ENCODE data around the gene MYRIP. TPM values are rescaled to one million over a fixed set of nuclear protein-coding genes. Genes with fewer than 3 reads are reported as not detected.

The MYRIP gene
- total and polyA plus RNA-seq, 2 of the 4 experiments (the other 2 are of a cell fraction), result not detected

- no peaks in the 10 kb centered on the region for H4K20me1 ChIP-seq (ENCODE audit: insufficient read depth, low read length)
- no peak overlapping the region for H2BK15ac ChIP-seq (ENCODE audit: low read depth, low read length)
- H3K27me3 ChIP-seq (ENCODE audit: control insufficient read depth, insufficient read depth, low read length), result no peaks in the 10 kb centered on the region
- H2BK5ac ChIP-seq (ENCODE audit: low read depth, low read length, poor library complexity, severe bottlenecking), result no peak overlapping the region
- H3K14ac ChIP-seq (replicated peaks; ENCODE audit: low read depth, low read length), result no peak overlapping the region
- H2BK120ac ChIP-seq (ENCODE audit: low read depth, low read length), result no peak overlapping the region
- H3K9me1 ChIP-seq (ENCODE audit: insufficient read depth, low read length), result no peaks in the 10 kb centered on the region
- H3K4ac ChIP-seq (ENCODE audit: low read depth, low read length), result no peak overlapping the region
- H4K91ac ChIP-seq (ENCODE audit: insufficient read depth, low read depth, low read length), result no peak overlapping the region
- BruUV-seq (replicated peaks), result no TSS peak
- dilution Hi-C loops (cut with HindIII; ENCODE audit: low sequenced_read_pairs, unreplicated experiment), result no loop called here
- WGBS, 2 experiments (ENCODE audit: extremely low coverage in 2 of 2, insufficient read length in 1 of 2), result no CpG with 5 or more reads among the region's 3 CpGs
- no peaks in the 10 kb centered on the region for H3K79me1 ChIP-seq (ENCODE audit: low read depth in 1 of 2, low read length in 2 of 2)
- no peak overlapping the region for H2AK9ac ChIP-seq (replicated peaks; ENCODE audit: low read depth, low read length, poor library complexity)
- no peak overlapping the region for H4K5ac ChIP-seq (ENCODE audit: low read depth, low read length)
- no peak overlapping the region for H3K18ac ChIP-seq (ENCODE audit: low read depth, low read length)
- no peak overlapping the region for H3K23ac ChIP-seq (ENCODE audit: low read depth, low read length)
- ATAC-seq (ENCODE audit: low read depth) (no peak), DNase-seq (no peak)
- H4K8ac ChIP-seq (ENCODE audit: low read depth in 2 of 2, low read length in 2 of 2), result no peak overlapping the region
- H3K4me3 ChIP-seq (ENCODE audit: insufficient read depth, low read depth, low read length), result no peak overlapping the region
- intact Hi-C loops (cut with micrococcal nuclease), result no loop called here
- no peak overlapping the region for H2AK5ac ChIP-seq (ENCODE audit: low read depth, low read length)
- no peak overlapping the region for H3K4me2 ChIP-seq (ENCODE audit: low read depth, low read length)
- H3K27ac ChIP-seq (ENCODE audit: insufficient read depth, low read length), result no peak overlapping the region
- no peak overlapping the region for H2AFZ ChIP-seq (replicated peaks; ENCODE audit: low read length, poor library complexity)
- H2BK20ac ChIP-seq (ENCODE audit: low read depth, low read length), result no peak overlapping the region
- ChIA-PET POLR2A (ENCODE audit: unreplicated experiment) (no interaction called here), CTCF (no interaction called here)
- TF ChIP-seq BHLHE40 (IDR thresholded peaks at IDR 0.05; ENCODE audit: low read depth, low read length) (no peak), SMC3 (IDR thresholded peaks at IDR 0.05; ENCODE audit: low read depth, low read length) (no peak), MXI1 (IDR thresholded peaks at IDR 0.05; ENCODE audit: borderline replicate concordance, low read depth, low read length) (no peak), RFX5 (IDR thresholded peaks at IDR 0.05; ENCODE audit: low read depth, low read length) (no peak), USF2 (IDR thresholded peaks at IDR 0.05; ENCODE audit: low read depth, low read length) (no peak), RCOR1 (IDR thresholded peaks at IDR 0.05; ENCODE audit: insufficient replicate concordance, low read length) (no peak), MAZ (IDR thresholded peaks at IDR 0.05; ENCODE audit: borderline replicate concordance, low read depth, low read length) (no peak), POLR2A (IDR thresholded peaks at IDR 0.05; ENCODE audit: low read depth, low read length) (no peak), RAD21 (IDR thresholded peaks at IDR 0.05; ENCODE audit: low read length) (no peak), CEBPB (IDR thresholded peaks at IDR 0.05; ENCODE audit: low read depth, low read length) (no peak), MAFK (IDR thresholded peaks at IDR 0.05; ENCODE audit: low read depth, low read length) (no peak), ELK1 (IDR thresholded peaks at IDR 0.05; ENCODE audit: borderline replicate concordance, low read depth, low read length) (no peak), NFE2L2 (IDR thresholded peaks at IDR 0.05; ENCODE audit: low read depth, low read length) (no peak)
- TF ChIP-seq, protein P1, sequence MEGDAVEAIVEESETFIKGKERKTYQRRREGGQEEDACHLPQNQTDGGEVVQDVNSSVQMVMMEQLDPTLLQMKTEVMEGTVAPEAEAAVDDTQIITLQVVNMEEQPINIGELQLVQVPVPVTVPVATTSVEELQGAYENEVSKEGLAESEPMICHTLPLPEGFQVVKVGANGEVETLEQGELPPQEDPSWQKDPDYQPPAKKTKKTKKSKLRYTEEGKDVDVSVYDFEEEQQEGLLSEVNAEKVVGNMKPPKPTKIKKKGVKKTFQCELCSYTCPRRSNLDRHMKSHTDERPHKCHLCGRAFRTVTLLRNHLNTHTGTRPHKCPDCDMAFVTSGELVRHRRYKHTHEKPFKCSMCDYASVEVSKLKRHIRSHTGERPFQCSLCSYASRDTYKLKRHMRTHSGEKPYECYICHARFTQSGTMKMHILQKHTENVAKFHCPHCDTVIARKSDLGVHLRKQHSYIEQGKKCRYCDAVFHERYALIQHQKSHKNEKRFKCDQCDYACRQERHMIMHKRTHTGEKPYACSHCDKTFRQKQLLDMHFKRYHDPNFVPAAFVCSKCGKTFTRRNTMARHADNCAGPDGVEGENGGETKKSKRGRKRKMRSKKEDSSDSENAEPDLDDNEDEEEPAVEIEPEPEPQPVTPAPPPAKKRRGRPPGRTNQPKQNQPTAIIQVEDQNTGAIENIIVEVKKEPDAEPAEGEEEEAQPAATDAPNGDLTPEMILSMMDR (conservative IDR thresholded peaks at IDR 0.05; ENCODE audit: low read depth, low read length), result no peak
- H3K4me1 ChIP-seq (ENCODE audit: control insufficient read depth, insufficient read depth, low read length), result no peaks in the 10 kb centered on the region
- no peak overlapping the region for H3K9ac ChIP-seq (ENCODE audit: low read depth, low read length)
- H3K56ac ChIP-seq (ENCODE audit: extremely low read depth, insufficient read depth, low read length), result no peak overlapping the region
- no peaks in the 10 kb centered on the region for H3K36me3 ChIP-seq (ENCODE audit: control insufficient read depth, insufficient read depth, low read length)
- H3K9me3 ChIP-seq (ENCODE audit: control insufficient read depth, insufficient read depth, low read length), result peaks cover 3% of the 10 kb centered on the region
- in situ Hi-C loops (cut with MboI; ENCODE audit: low sequenced_read_pairs), result no loop called here
These were observed 168.9 kb downstream of the MYRIP start for GRCh38 chr3:39978308-39978707.
